ENCODE measurements around the gene ZNF853.

- TF ChIP-seq CTCF (IDR thresholded peaks at IDR 0.05) (no peak), ZFX (IDR thresholded peaks at IDR 0.05; ENCODE audit: borderline replicate concordance) (no peak)
Measured at GRCh38 chr7:6624246-6624611, 8.8 kb downstream of the ZNF853 start.

Data from 22Rv1 (cell line).